ENCODE measurements around the gene NAXE. TPM values are rescaled to one million over a fixed set of nuclear protein-coding genes. Genes with fewer than 3 reads are reported as not detected.

Gene NAXE
- total RNA-seq, 1 experiment from 2014 or later: 99.8 TPM

DNA sequence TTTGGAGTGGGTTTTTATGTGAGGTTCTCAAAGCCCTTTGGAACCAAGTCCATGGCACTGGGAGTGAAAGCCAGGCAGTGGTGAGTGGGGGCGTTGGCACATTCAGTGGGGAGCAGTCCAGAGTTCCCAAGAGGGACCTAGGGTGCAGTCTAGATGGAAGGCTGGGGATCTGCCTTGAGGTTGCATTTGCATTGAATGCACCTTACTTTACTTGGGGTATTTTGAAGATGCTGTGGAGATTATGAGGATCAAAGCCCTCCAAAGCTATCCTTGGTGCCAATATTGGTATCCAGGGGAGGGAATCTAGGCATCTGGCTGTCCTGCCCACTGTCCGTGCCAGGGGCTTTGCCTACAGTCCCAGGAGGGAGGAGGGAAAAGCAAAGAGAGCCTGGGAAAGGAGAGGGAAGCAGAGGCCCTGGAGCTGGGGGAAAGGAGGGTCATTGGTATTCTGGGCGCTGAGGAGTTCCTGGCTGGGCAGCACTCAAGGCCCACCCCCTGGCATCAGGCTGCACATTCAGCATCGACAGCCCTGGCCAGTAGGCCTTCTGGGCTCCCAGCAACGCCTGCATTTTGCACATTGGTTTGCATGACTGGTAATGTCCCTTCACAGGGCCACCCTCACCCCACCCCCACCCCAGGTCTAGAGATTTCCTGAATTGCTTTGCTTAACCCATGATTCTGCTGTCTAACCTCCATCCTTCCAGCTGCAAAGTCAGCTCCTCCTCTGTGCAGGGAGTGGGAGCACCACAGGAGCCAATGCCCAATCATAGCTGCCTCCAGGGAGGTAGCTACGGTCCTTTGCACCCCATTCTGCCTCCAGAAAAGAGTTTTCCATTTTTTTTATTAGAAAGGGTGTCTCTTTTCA is 49.5 kb downstream of the NAXE start:
- H3K9me3 ChIP-seq: no peaks in the 10 kb centered on the region
- ChIA-PET POLR2A (no interaction called here), CTCF (interaction anchor here (0.7 kb wide), 1 partner anchor 85 kb away, joined by 3 read pairs; no protein-coding TSS in a partner anchor)
- Mint-ChIP-seq H3K27ac (ENCODE audit: unreplicated experiment) (no peak overlapping the region), H3K4me3 (ENCODE audit: unreplicated experiment) (no peak overlapping the region), H3K36me3 (ENCODE audit: insufficient read depth, unreplicated experiment) (no peaks in the 10 kb centered on the region), H3K27me3 (ENCODE audit: insufficient read depth, unreplicated experiment) (peaks cover 8% of the 10 kb centered on the region), H3K9me3 (ENCODE audit: unreplicated experiment) (no peaks in the 10 kb centered on the region), H3K4me1 (ENCODE audit: low read depth, unreplicated experiment) (no peaks in the 10 kb centered on the region)
- no peaks in the 10 kb centered on the region for H3K4me1 ChIP-seq
- DNase-seq: no peak
- H3K36me3 ChIP-seq (ENCODE audit: control insufficient read depth, insufficient read depth, low read length): no peaks in the 10 kb centered on the region
- H3K4me3 ChIP-seq (ENCODE audit: low read depth, low read length): no peak overlapping the region
- H3K27me3 ChIP-seq (replicated peaks; ENCODE audit: control insufficient read depth, insufficient read depth, low read length): no peaks in the 10 kb centered on the region
- TF ChIP-seq, protein P1, sequence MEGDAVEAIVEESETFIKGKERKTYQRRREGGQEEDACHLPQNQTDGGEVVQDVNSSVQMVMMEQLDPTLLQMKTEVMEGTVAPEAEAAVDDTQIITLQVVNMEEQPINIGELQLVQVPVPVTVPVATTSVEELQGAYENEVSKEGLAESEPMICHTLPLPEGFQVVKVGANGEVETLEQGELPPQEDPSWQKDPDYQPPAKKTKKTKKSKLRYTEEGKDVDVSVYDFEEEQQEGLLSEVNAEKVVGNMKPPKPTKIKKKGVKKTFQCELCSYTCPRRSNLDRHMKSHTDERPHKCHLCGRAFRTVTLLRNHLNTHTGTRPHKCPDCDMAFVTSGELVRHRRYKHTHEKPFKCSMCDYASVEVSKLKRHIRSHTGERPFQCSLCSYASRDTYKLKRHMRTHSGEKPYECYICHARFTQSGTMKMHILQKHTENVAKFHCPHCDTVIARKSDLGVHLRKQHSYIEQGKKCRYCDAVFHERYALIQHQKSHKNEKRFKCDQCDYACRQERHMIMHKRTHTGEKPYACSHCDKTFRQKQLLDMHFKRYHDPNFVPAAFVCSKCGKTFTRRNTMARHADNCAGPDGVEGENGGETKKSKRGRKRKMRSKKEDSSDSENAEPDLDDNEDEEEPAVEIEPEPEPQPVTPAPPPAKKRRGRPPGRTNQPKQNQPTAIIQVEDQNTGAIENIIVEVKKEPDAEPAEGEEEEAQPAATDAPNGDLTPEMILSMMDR (IDR thresholded peaks at IDR 0.05; ENCODE audit: insufficient read depth in 1 of 2, low read depth in 1 of 2, low read length in 1 of 2, severe bottlenecking in 1 of 2, unreplicated experiment in 1 of 2): no peak
- no TSS peak for BruUV-seq (replicated peaks)
- intact Hi-C loops (cut with micrococcal nuclease; ENCODE audit: unreplicated experiment): no loop called here

DNA sequence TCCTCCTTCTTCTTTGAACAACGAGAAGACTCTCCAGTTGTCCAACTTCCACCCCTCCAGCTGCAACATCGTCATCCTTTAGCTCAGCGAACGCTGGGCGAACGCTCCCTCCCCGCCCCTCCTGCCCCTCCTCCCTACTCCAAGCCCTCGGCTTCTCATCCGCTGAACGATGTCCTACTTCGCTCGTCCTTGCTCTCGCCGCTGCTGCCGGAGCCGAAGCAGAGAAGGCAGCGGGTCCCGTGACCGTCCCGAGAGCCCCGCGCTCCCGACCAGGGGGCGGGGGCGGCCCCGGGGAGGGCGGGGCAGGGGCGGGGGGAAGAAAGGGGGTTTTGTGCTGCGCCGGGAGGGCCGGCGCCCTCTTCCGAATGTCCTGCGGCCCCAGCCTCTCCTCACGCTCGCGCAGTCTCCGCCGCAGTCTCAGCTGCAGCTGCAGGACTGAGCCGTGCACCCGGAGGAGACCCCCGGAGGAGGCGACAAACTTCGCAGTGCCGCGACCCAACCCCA is 50.2 kb downstream of the NAXE start, which contains the start of gene BCAN:
BCAN (plus strand) TSS at position 357 of the 504 bp plus-strand sequence. CDS start 3,938 bp downstream, outside the sequence.
- POLR2A ChIA-PET: no interaction called here

More for the DNA sequence above, 50.2 kb downstream of the NAXE start, which contains the start of gene BCAN:
- no peaks in the 10 kb centered on the region for H3K36me3 Mint-ChIP-seq (ENCODE audit: insufficient read depth, unreplicated experiment)
- intact Hi-C loops (cut with micrococcal nuclease; ENCODE audit: unreplicated experiment): no loop called here
- H3K27me3 Mint-ChIP-seq (ENCODE audit: insufficient read depth, unreplicated experiment): peaks cover 4% of the 10 kb centered on the region
- Histone ChIP-seq H3K9me3 (no peaks in the 10 kb centered on the region), H3K27me3 (replicated peaks; ENCODE audit: control insufficient read depth, insufficient read depth, low read length) (no peaks in the 10 kb centered on the region), H3K4me1 (no peaks in the 10 kb centered on the region), H3K4me3 (ENCODE audit: low read depth, low read length) (no peak within 1 kb of the TSS), H3K36me3 (ENCODE audit: control insufficient read depth, insufficient read depth, low read length) (no peaks in the 10 kb centered on the region)
- H3K4me3 Mint-ChIP-seq (ENCODE audit: unreplicated experiment): no peak within 1 kb of the TSS
- H3K27ac Mint-ChIP-seq (ENCODE audit: unreplicated experiment): no peak within 1 kb of the TSS
- TF ChIP-seq, protein P1 (IDR thresholded peaks at IDR 0.05; ENCODE audit: insufficient read depth in 1 of 2, low read depth in 1 of 2, low read length in 1 of 2, severe bottlenecking in 1 of 2, unreplicated experiment in 1 of 2): no peak
- CTCF ChIA-PET: no interaction called here
- DNase-seq: no peak
- BruUV-seq (replicated peaks): no TSS peak
- H3K9me3 Mint-ChIP-seq (ENCODE audit: unreplicated experiment): no peaks in the 10 kb centered on the region
- no peaks in the 10 kb centered on the region for H3K4me1 Mint-ChIP-seq (ENCODE audit: low read depth, unreplicated experiment)

Data from Caco-2 (cell line).